Vagina (tissue), 2 donors: ENCODE data around the gene NUP35.

Source experiments
- CTCF ChIP-seq, 3 experiments: fragments of 450-650 bp in 2 of 3; fragments of 200-600 bp in 1 of 3; sonication (generic) in 1 of 3; IDR thresholded peaks; one replicate each; pipeline ENCODE4 v1.5.1; 2017 to 2019; ENCODE audit warnings: antibody characterized with exemption in 3 of 3, mild to moderate bottlenecking in 2 of 3, moderate library complexity in 2 of 3
- POLR2A ChIP-seq, 2 donors: fragments of 450-650 bp; IDR thresholded peaks; one replicate each; pipeline ENCODE4 v1.6.1; 2017; ENCODE audit warnings: antibody characterized with exemption in 2 of 2, mild to moderate bottlenecking in 2 of 2, moderate library complexity in 2 of 2
- POLR2AphosphoS5 ChIP-seq, 2 donors: sonication (generic); formaldehyde crosslinking; IDR thresholded peaks; one replicate each; pipeline ENCODE4 v1.9.0; 2017; ENCODE audit warnings: antibody characterized with exemption in 2 of 2, mild to moderate bottlenecking in 2 of 2, low read depth in 1 of 2; ENCODE audit not compliant: insufficient read depth in 1 of 2

GRCh38 chr2:183091318-183091953 is 32.8 kb upstream of the NUP35 start:
- TF ChIP-seq POLR2A (IDR thresholded peaks at IDR 0.05) (no peak), CTCF (IDR thresholded peaks at IDR 0.05) (no peak), POLR2AphosphoS5 (IDR thresholded peaks at IDR 0.05; ENCODE audit: insufficient read depth in 1 of 2, low read depth in 1 of 2) (no peak)
